Panc1 (cell line): ENCODE data around the gene ZNF410. TPM values are rescaled to one million over a fixed set of nuclear protein-coding genes. Genes with fewer than 3 reads are reported as not detected.

Source experiments
- ATAC-seq: fragments of 200-7000 bp; cut with Tn5 transposase; 2 replicates; pipeline ENCODE4 v1.9.1; 2020; ENCODE audit warnings: mild to moderate bottlenecking, moderate library complexity
- BruUV-seq: library from RNA; stranded (reverse); fragments of 400-500 nt; replicated peaks from 2 replicates; lab custom pipeline; 2021; lab: Mats Ljungman, UMichigan
- CTCF ChIA-PET: fragments of 300-600 bp; sonication (Branson Sonifier 250); formaldehyde crosslinking; loops from one replicate; lab custom pipeline; 2022; ENCODE audit warnings: antibody characterized with exemption; lab: Charles Lee
- POLR2A ChIA-PET: fragments of 300-600 bp; sonication (Branson Sonifier 250); formaldehyde crosslinking; loops from one replicate; lab custom pipeline; 2022; ENCODE audit warnings: antibody characterized with exemption; lab: Charles Lee
- DNase-seq: peaks from one replicate; pipeline ENCODE4 v3.0.0-alpha.2; 2010; ENCODE audit warnings: low read depth, low spot score
- H3K27ac ChIP-seq: 2 replicates; pipeline ENCODE4 v1.5.1; 2011; ENCODE audit warnings: mild to moderate bottlenecking, low read length, inconsistent platforms
- H3K27me3 ChIP-seq: fragments of 200-500 bp; sonication (Bioruptor generic); 2 replicates; pipeline ENCODE4 v1.6.0; 2014; ENCODE audit warnings: low read length, inconsistent platforms; ENCODE audit not compliant: control insufficient read depth, insufficient read depth
- H3K36me3 ChIP-seq: fragments of 200-500 bp; sonication (Bioruptor generic); 2 replicates; pipeline ENCODE4 v1.5.1; 2014; ENCODE audit warnings: inconsistent platforms, mild to moderate bottlenecking, low read length, moderate library complexity; ENCODE audit not compliant: control insufficient read depth, insufficient read depth
- H3K4me1 ChIP-seq: 2 replicates; pipeline ENCODE4 v1.5.1; 2011; ENCODE audit warnings: inconsistent platforms, mild to moderate bottlenecking, low read length, moderate library complexity; ENCODE audit not compliant: control insufficient read depth, insufficient read depth
- H3K4me3 ChIP-seq, 2 experiments: 2 replicates each; pipeline ENCODE4 v1.5.1; 2011 to 2012; ENCODE audit warnings: low read depth in 2 of 2, low read length in 2 of 2, mild to moderate bottlenecking in 2 of 2, inconsistent platforms in 1 of 2, moderate library complexity in 1 of 2
- H3K9me3 ChIP-seq: fragments of 200-500 bp; sonication (Bioruptor generic); 2 replicates; pipeline ENCODE4 v1.5.1; 2014; ENCODE audit warnings: low read depth, mild to moderate bottlenecking, inconsistent platforms, low read length, moderate library complexity; ENCODE audit not compliant: control insufficient read depth, insufficient read depth
- POLR2AphosphoS5 ChIP-seq: IDR thresholded peaks from 2 replicates; pipeline ENCODE4 v1.6.1; 2012; ENCODE audit warnings: mild to moderate bottlenecking, low read depth, low read length, moderate library complexity
- SIN3A ChIP-seq: IDR thresholded peaks from 2 replicates; pipeline ENCODE4 v1.6.1; 2012; ENCODE audit warnings: low read depth, mild to moderate bottlenecking, low read length, moderate library complexity, borderline replicate concordance; ENCODE audit not compliant: insufficient read depth
- TCF7L2 ChIP-seq: IDR thresholded peaks from 2 replicates; pipeline ENCODE4 v1.6.1; 2011; ENCODE audit warnings: mild to moderate bottlenecking, low read depth, low read length, inconsistent platforms
- in situ Hi-C: cut with HindIII; loops from 2 replicates; pipeline ENCODE4 v1.10.0; 2016; ENCODE audit warnings: low sequenced_read_pairs, low pct_unique_long_range_greater_than_20kb
- intact Hi-C: fragments of 100-400 bp; cut with micrococcal nuclease; formaldehyde crosslinking; loops from one replicate; pipeline ENCODE4 v1.10.0; 2022; ENCODE audit not compliant: unreplicated experiment
- total RNA-seq: library from RNA; stranded (reverse); gene quantifications from one replicate; pipeline ENCODE4 v1.2.1, GENCODE V29; 2021; ENCODE audit not compliant: unreplicated experiment
- TF ChIP-seq, protein P1 (sequence below): fragments of 450-650 bp; IDR thresholded peaks from 2 replicates; pipeline ENCODE4 v1.5.1; 2017; ENCODE audit warnings: mild to moderate bottlenecking
- TF ChIP-seq, protein P2 (sequence below), 2 experiments: IDR thresholded peaks; 2 replicates each; pipeline ENCODE4 v1.6.1; 2011 to 2012; ENCODE audit warnings: low read depth in 2 of 2, control low read depth in 1 of 2, low read length in 1 of 2, mild to moderate bottlenecking in 1 of 2, moderate library complexity in 1 of 2; ENCODE audit not compliant: insufficient read depth in 1 of 2

ZNF410 gene
- total RNA-seq, 1 experiment from 2014 or later: 31.2 TPM

DNA sequence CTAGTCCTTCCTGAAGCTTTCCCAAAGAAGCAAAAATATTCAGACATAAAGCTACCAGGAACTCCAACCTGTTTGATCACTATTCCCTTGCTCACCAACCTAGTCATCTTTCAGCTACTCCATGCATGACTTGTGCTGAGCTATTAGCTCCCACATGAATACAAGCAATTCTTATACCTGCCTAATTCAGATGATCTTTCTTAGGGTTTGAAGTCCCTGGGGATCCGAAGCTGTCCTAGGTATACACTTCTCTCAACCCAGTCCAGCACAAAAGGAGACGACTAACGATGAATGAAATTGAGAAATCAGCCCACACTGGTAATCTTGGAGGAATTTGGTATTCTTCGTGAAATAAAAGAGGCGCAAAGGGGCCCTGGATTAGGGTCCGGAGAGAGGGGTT, 35.7 kb upstream of the ZNF410 start:
- no peaks in the 10 kb centered on the region for H3K9me3 ChIP-seq
- intact Hi-C loops (no loop called here), in situ Hi-C loops (no loop called here)
- peak overlapping the region; percentile 67 to 73 for H3K4me3 ChIP-seq
- no peaks in the 10 kb centered on the region for H3K27me3 ChIP-seq
- DNase-seq (no peak), ATAC-seq (peak; percentile 41; the same call in 1 of the 2 replicates)
- BruUV-seq: TSS peak; percentile 98
- peaks cover 11% of the 10 kb centered on the region for H3K4me1 ChIP-seq
- TF ChIP-seq TCF7L2 (no peak), POLR2AphosphoS5 (no peak), SIN3A (no peak)
- TF ChIP-seq, protein P1, sequence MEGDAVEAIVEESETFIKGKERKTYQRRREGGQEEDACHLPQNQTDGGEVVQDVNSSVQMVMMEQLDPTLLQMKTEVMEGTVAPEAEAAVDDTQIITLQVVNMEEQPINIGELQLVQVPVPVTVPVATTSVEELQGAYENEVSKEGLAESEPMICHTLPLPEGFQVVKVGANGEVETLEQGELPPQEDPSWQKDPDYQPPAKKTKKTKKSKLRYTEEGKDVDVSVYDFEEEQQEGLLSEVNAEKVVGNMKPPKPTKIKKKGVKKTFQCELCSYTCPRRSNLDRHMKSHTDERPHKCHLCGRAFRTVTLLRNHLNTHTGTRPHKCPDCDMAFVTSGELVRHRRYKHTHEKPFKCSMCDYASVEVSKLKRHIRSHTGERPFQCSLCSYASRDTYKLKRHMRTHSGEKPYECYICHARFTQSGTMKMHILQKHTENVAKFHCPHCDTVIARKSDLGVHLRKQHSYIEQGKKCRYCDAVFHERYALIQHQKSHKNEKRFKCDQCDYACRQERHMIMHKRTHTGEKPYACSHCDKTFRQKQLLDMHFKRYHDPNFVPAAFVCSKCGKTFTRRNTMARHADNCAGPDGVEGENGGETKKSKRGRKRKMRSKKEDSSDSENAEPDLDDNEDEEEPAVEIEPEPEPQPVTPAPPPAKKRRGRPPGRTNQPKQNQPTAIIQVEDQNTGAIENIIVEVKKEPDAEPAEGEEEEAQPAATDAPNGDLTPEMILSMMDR: no peak
- TF ChIP-seq, protein P2, sequence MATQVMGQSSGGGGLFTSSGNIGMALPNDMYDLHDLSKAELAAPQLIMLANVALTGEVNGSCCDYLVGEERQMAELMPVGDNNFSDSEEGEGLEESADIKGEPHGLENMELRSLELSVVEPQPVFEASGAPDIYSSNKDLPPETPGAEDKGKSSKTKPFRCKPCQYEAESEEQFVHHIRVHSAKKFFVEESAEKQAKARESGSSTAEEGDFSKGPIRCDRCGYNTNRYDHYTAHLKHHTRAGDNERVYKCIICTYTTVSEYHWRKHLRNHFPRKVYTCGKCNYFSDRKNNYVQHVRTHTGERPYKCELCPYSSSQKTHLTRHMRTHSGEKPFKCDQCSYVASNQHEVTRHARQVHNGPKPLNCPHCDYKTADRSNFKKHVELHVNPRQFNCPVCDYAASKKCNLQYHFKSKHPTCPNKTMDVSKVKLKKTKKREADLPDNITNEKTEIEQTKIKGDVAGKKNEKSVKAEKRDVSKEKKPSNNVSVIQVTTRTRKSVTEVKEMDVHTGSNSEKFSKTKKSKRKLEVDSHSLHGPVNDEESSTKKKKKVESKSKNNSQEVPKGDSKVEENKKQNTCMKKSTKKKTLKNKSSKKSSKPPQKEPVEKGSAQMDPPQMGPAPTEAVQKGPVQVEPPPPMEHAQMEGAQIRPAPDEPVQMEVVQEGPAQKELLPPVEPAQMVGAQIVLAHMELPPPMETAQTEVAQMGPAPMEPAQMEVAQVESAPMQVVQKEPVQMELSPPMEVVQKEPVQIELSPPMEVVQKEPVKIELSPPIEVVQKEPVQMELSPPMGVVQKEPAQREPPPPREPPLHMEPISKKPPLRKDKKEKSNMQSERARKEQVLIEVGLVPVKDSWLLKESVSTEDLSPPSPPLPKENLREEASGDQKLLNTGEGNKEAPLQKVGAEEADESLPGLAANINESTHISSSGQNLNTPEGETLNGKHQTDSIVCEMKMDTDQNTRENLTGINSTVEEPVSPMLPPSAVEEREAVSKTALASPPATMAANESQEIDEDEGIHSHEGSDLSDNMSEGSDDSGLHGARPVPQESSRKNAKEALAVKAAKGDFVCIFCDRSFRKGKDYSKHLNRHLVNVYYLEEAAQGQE (IDR thresholded peaks at IDR 0.05; ENCODE audit: insufficient read depth in 1 of 2, low read depth in 2 of 2, low read length in 1 of 2): no peak
- H3K27ac ChIP-seq: peak overlapping the region; percentile 97
- CTCF ChIA-PET: no interaction called here
- H3K36me3 ChIP-seq: peaks cover 2% of the 10 kb centered on the region
- POLR2A ChIA-PET: interaction anchor here (1.1 to 1.2 kb wide), 2 partner anchors 19 to 91 kb away, joined by 3 to 4 read pairs; a partner anchor contains a TSS

DNA sequence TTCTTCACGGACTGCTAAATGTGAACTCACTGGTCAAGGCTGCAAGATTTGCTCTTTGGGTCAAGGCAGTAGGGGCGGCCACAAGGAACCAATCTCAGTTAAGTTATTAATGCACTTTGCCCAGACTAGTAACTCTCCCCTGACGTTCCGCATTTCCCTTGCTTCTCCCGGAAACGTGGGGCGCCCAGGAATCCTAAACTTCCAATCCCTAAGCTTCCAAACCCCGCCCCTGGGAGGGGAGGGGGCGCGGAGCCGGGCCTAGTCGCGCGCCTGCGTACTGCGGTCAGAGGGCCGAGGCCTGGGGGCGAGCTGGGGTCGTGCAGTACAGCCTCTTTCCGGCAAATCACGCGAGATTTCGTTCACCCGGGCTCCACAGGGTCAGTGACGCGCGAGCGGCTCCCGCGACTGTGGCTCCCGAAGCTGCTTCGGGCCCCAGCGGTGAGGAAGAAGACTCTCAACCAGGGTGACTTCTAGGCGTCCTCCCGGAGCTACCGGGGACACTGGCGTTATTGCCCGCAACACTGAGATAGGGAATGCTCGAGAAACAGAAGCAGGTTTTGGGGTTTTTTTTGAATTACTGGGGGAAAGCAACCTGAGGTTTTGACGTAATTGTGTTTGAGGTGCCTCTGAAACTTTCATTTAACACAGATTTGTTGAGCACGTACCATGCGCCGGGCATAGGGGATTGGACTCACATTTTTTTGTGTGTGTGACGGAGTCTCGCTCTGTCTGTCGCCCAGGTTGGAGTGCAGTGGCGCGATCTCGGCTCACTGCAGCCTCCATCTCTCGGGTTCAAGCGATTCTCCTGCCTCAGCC, 34.9 kb upstream of the ZNF410 start, which contains the start of gene PTGR2:
Gene PTGR2, plus strand, starts transcription at position 265 of the 816 bp plus-strand sequence. CDS start 7,032 bp downstream, outside the sequence.
- peak; percentile 81 for DNase-seq
- H3K27me3 ChIP-seq: no peaks in the 10 kb centered on the region
- no peaks in the 10 kb centered on the region for H3K9me3 ChIP-seq
- peaks cover 11% of the 10 kb centered on the region for H3K4me1 ChIP-seq
- peaks cover 2% of the 10 kb centered on the region for H3K36me3 ChIP-seq
- in situ Hi-C loops: no loop called here
- TF ChIP-seq TCF7L2 (no peak), POLR2AphosphoS5 (peak; percentile 70), SIN3A (no peak)
- TF ChIP-seq, protein P2 (IDR thresholded peaks at IDR 0.05; ENCODE audit: insufficient read depth in 1 of 2, low read depth in 2 of 2, low read length in 1 of 2): no peak
- TF ChIP-seq, protein P1: no peak
- ATAC-seq: peak; percentile 94
- ChIA-PET POLR2A (interaction anchor here (1.1 to 1.2 kb wide), 2 partner anchors 20 to 92 kb away, joined by 3 to 4 read pairs; a partner anchor contains a TSS), CTCF (no interaction called here)
- peak within 1 kb of the TSS; percentile 97 for H3K27ac ChIP-seq
- H3K4me3 ChIP-seq: peak within 1 kb of the TSS; percentile 67 to 73
- intact Hi-C loops: no loop called here
- BruUV-seq: TSS peak; percentile 92
